ENCODE data around the gene CSRNP3.
A peak's percentile ranks its signal among the peaks of the same experiment; 100 is the strongest.
"Not testable (repeated sequence)": the region's sequence is repeated elsewhere in the genome, so short reads cannot be mapped to it uniquely, and the experiment has no call there.

Gene CSRNP3

DNA sequence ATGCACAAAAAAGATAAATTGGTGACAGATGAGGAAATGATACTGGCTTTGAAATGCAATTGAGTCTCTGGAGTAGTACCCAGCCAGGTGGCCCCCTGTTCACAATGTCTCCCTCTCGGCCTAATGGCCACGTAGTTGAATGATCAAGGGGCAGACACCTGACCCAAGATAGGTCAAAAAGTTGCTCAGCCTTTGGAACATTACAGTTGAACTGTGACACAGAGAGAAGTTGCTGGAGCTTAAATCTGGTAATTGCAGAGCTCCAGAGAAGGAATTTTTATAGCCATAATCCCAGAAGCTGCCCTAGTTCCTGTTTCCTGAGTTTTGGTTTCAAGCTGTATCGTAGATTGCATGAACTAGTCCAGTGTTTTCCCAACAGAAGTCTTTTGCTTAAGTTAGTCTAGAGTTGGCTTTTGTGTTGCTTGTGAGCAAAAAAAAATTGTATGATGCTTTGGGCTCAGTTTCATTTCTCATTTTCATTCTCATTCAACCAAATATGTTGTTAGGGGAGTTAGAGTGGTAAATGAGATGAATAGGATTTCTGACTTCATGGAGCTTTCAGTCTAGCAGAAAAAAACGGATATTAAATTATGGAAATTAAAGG lies 117.9 kb downstream of the CSRNP3 start:
- peaks cover 0 to 5% (median 0%) of the 10 kb centered on the region in 11 experiments; a peak in 1 of 22 replicates for H3K36me3 ChIP-seq
- peaks cover 23 to 26% (median 24%) of the 10 kb centered on the region in 11 experiments for H3K9me3 ChIP-seq (replicated peaks in 1 of 11)
- no peak overlapping the region for H3K9ac ChIP-seq
- no peaks in the 10 kb centered on the region for H4K20me1 ChIP-seq
- no peak overlapping the region for H3K27ac ChIP-seq
- no peak overlapping the region for H3K4me3 ChIP-seq
- no peaks in the 10 kb centered on the region for H3K27me3 ChIP-seq
- H3K4me1 ChIP-seq, result peaks cover 0 to 20% (median 5%) of the 10 kb centered on the region in 10 experiments; a peak in 12 of 20 replicates
- peak overlapping the region in 8 of 11 experiments; percentile 9 to 68 (median 33); a peak in 13 of 22 replicates for H3K4me2 ChIP-seq
- TF ChIP-seq Cebpa-rat (IDR thresholded peaks at IDR 0.05), result no peak

DNA sequence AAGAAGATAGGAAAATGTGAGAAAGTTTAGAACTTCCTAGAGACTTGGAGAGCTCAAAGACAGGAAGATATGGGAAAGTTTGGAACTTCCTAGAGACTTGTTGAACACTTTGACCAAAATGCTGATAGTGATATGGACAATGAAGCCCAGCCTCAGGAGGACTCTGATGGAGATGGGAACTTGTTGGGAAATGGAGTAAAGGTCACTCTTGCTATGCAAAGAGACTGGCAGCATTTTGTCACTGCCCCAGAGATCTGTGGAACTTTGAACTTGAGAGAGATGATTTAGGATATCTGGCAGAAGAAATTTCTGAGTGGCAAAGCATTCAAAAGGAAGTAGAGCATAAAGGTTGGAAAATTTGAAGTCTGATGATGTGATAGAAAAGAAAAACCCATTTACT lies 121.5 kb downstream of the CSRNP3 start:
- not testable (repeated sequence) for H3K9ac ChIP-seq
- H3K4me1 ChIP-seq, result peaks cover 7 to 35% (median 17%) of the 10 kb centered on the region in 10 experiments; a peak in 19 of 20 replicates

DNA sequence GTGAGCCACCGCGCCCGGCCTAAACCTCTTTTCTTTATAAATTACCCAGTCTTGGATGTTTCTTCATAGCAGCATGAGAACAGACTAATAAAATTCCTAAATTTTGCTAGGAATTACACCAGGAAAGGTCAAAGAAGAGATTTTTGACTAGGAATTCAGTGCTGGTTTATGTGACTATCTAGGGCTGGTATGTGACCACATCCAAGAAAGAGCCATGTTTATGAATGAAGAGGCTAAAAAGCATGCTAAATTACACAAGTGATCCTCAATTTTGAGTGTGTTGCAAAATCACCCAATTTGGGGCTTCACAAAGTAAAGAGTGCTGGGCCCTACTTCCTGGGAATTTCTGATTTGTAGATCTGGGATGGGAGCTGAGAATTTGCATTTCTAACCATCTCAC lies 123.6 kb downstream of the CSRNP3 start:
- Histone ChIP-seq H4K20me1 (no peaks in the 10 kb centered on the region), H3K4me3 (no peak overlapping the region), H3K9ac (no peak overlapping the region), H3K27me3 (peaks cover 0 to 4% (median 0%) of the 10 kb centered on the region in 11 experiments; a peak in 2 of 22 replicates), H3K27ac (no peak overlapping the region), H3K4me1 (peaks cover 3 to 20% (median 11%) of the 10 kb centered on the region in 10 experiments; a peak in 16 of 20 replicates), H3K36me3 (peaks cover 0 to 5% (median 0%) of the 10 kb centered on the region in 11 experiments; a peak in 1 of 22 replicates), H3K4me2 (no peak overlapping the region), H3K9me3 (replicated peaks in 1 of 11) (peaks cover 24 to 29% (median 26%) of the 10 kb centered on the region in 11 experiments)
- no peak for TF ChIP-seq Cebpa-rat (IDR thresholded peaks at IDR 0.05)

More for the DNA sequence above, 121.5 kb downstream of the CSRNP3 start:
- not testable (repeated sequence) for H3K4me3 ChIP-seq, H3K4me2 ChIP-seq, H4K20me1 ChIP-seq, H3K36me3 ChIP-seq, H3K27ac ChIP-seq, H3K27me3 ChIP-seq
- peaks cover 24 to 29% (median 26%) of the 10 kb centered on the region in 11 experiments for H3K9me3 ChIP-seq (replicated peaks in 1 of 11)

DNA sequence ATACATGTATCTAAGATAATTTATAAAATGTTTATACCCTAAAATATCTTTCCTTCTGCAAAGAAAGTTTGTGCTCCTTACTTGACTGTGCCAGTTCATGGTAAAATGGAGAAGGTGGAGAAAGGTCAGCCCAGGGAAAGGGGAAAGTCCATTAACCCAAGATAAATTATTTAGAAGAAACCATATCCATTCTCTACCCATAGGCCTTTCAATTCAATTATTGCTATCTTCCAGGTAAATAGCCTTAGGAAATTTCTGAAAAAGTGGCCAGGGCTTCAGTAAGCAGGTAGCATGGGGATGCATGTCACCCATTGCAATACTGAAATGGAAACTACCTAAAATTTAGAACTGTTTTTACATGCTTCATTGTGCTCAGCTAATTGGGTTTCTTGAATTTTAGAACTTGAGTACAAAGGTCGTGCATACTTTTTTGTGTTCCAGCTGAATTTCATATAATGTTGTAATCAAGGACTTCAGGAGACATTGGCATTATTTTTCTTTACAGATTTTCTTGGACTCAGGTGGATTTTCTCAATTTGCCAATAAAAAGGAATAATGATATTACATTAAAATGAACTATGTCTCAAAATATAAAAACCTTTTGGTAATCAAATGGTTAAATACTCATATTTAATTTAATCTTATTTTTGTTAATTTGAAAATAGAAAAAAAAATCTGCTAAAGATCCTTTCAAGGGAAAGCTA lies 124.9 kb downstream of the CSRNP3 start:
- Histone ChIP-seq H4K20me1 (no peaks in the 10 kb centered on the region), H3K9ac (no peak overlapping the region), H3K9me3 (replicated peaks in 1 of 11) (peaks cover 24 to 29% (median 26%) of the 10 kb centered on the region in 11 experiments), H3K4me1 (peaks cover 3 to 19% (median 11%) of the 10 kb centered on the region in 10 experiments; a peak in 16 of 20 replicates), H3K27me3 (peaks cover 0 to 4% (median 0%) of the 10 kb centered on the region in 11 experiments; a peak in 2 of 22 replicates), H3K36me3 (peaks cover 0 to 5% (median 0%) of the 10 kb centered on the region in 11 experiments; a peak in 1 of 22 replicates), H3K27ac (no peak overlapping the region), H3K4me2 (peak overlapping the region; percentile 16 to 81 (median 42); a peak in 16 of 22 replicates), H3K4me3 (no peak overlapping the region)
- no peak for TF ChIP-seq Cebpa-rat (IDR thresholded peaks at IDR 0.05)

DNA sequence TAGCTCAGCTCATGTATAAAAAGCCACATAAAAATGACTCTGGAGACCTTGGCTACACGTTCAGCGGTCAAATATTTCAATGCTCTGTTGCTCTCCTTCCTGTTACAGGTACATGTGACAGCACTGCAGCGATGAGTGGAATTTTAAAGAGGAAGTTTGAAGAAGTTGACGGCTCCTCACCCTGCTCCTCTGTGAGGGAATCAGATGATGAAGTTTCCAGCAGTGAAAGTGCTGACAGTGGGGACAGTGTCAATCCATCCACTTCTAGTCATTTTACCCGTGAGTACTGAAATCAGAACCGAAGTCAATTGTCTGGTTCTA lies 125.4 kb downstream of the CSRNP3 start:
- Histone ChIP-seq H3K27ac (no peak overlapping the region), H3K9ac (no peak overlapping the region), H3K36me3 (peaks cover 0 to 5% (median 0%) of the 10 kb centered on the region in 11 experiments; a peak in 1 of 22 replicates), H4K20me1 (no peaks in the 10 kb centered on the region), H3K4me1 (peaks cover 3 to 19% (median 11%) of the 10 kb centered on the region in 10 experiments; a peak in 16 of 20 replicates), H3K27me3 (peaks cover 0 to 4% (median 0%) of the 10 kb centered on the region in 11 experiments; a peak in 2 of 22 replicates), H3K4me3 (no peak overlapping the region), H3K4me2 (peak overlapping the region in 10 of 11 experiments; percentile 16 to 81 (median 40); a peak in 17 of 22 replicates), H3K9me3 (replicated peaks in 1 of 11) (peaks cover 24 to 29% (median 26%) of the 10 kb centered on the region in 11 experiments)
- no peak for TF ChIP-seq Cebpa-rat (IDR thresholded peaks at IDR 0.05)

DNA sequence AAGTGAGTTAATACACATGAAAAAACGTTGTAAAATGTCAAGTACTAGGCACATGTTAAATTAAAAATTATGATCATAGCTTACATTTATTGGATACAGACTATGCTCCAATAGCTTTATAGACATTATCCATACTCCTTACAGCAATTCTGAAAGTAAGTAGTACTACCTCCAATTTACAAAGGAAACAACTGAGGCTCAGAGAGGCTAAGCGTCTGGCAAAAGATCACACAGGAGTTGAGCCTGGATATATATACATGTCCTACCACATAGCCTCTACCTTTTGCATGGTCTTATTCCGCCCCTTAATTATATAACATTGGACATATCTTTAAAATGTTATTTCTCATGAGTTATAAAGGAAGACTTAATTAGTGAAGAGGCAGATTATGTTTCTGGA lies 127.3 kb downstream of the CSRNP3 start:
- Histone ChIP-seq H3K27me3 (peaks cover 0 to 4% (median 0%) of the 10 kb centered on the region in 11 experiments; a peak in 2 of 22 replicates), H3K27ac (no peak overlapping the region), H3K9me3 (replicated peaks in 1 of 11) (peaks cover 5 to 11% (median 8%) of the 10 kb centered on the region in 11 experiments), H3K9ac (no peak overlapping the region), H3K36me3 (no peaks in the 10 kb centered on the region), H4K20me1 (no peaks in the 10 kb centered on the region), H3K4me1 (peaks cover 3 to 19% (median 12%) of the 10 kb centered on the region in 10 experiments; a peak in 18 of 20 replicates), H3K4me3 (no peak overlapping the region), H3K4me2 (no peak overlapping the region)
- no peak for TF ChIP-seq Cebpa-rat (IDR thresholded peaks at IDR 0.05)

DNA sequence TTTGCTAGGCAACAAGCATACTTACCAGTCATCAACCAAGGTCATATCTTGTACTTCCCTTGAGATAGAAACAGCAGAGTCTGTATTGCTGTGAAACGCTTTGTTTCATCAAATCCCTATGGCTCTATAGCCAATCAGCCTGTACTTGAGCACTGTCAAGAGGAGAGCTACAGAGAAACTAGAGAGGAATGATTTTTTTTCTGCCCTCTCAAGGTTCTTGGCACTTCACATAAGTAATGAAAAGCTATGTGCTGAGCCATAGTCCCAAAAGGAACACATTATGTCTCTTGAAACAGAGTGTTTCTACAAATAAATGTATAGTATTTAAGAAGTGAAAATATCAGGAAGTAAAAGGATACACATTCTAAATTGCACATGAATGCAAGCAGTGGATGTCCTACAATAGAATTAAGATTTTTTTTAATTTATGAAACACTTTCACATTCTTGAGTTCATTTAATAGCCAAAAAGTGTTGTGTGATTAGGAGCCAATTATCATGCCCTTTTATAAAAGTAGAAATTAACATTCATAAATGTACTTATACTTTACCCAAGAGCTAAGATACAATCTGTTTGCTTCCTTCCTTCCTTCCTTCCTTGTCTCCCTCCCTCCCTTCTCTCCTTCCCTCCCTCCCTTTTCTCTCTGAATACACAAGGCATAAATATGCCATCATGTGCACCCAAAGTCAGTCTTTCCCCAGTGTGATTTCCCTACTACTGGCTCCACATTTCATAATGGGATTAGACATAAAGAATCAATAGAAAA lies 131.8 kb downstream of the CSRNP3 start:
- Histone ChIP-seq H3K4me1 (peaks cover 0 to 11% (median 0%) of the 10 kb centered on the region in 10 experiments; a peak in 6 of 20 replicates), H3K4me3 (no peak overlapping the region), H3K9me3 (replicated peaks in 1 of 11) (no peaks in the 10 kb centered on the region), H3K27me3 (no peaks in the 10 kb centered on the region), H3K36me3 (no peaks in the 10 kb centered on the region), H4K20me1 (no peaks in the 10 kb centered on the region), H3K27ac (no peak overlapping the region), H3K4me2 (peak overlapping the region in 5 of 11 experiments; percentile 12 to 36 (median 19); a peak in 3 of 22 replicates), H3K9ac (no peak overlapping the region)
- no peak for TF ChIP-seq Cebpa-rat (IDR thresholded peaks at IDR 0.05)

DNA sequence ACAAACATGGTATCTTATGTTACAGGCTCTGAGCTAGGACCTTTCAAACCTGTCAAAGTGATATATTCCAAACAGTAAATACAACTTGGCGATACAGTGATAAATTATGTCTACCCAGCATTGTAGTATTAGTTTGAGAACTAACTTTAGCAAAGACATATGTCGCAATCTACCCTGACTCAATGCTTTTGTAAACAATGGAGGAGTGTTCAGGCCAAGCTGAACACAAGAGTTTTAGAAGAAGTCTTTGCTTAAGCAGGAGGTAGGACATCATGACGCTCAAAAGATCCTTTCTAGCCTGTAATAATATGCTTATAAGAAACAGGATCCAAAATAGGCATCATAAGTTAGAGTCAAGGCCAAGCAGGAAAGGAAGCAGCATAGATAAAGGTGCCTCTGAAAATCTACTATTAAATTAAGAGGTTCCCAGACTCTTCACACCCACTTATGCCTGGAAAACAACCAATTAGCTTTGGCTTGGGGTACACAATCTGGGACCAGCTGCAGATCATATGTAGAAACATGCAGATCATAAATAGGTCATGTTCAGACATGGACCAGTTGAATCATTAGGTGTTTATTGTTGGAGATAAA lies 132.5 kb downstream of the CSRNP3 start:
- H3K36me3 ChIP-seq, result no peaks in the 10 kb centered on the region
- no peaks in the 10 kb centered on the region for H3K27me3 ChIP-seq
- TF ChIP-seq Cebpa-rat (IDR thresholded peaks at IDR 0.05), result peak in 7 of 11 experiments; percentile 18 to 77 (median 68); a peak in 10 of 22 replicates
- no peak overlapping the region for H3K27ac ChIP-seq
- H3K4me2 ChIP-seq, result peak overlapping the region in 6 of 11 experiments; percentile 12 to 36 (median 20); a peak in 6 of 22 replicates
- no peak overlapping the region for H3K4me3 ChIP-seq
- no peaks in the 10 kb centered on the region for H4K20me1 ChIP-seq
- peaks cover 0 to 11% (median 0%) of the 10 kb centered on the region in 10 experiments; a peak in 6 of 20 replicates for H3K4me1 ChIP-seq
- no peak overlapping the region for H3K9ac ChIP-seq
- H3K9me3 ChIP-seq (replicated peaks in 1 of 11), result no peaks in the 10 kb centered on the region
